NCI-H2171 (cell line): ENCODE data around the gene PPP4C.

Source experiments
- DNase-seq: peaks from one replicate; lab custom pipeline; 2025; lab: John Stamatoyannopoulos, UW

Gene PPP4C

DNA sequence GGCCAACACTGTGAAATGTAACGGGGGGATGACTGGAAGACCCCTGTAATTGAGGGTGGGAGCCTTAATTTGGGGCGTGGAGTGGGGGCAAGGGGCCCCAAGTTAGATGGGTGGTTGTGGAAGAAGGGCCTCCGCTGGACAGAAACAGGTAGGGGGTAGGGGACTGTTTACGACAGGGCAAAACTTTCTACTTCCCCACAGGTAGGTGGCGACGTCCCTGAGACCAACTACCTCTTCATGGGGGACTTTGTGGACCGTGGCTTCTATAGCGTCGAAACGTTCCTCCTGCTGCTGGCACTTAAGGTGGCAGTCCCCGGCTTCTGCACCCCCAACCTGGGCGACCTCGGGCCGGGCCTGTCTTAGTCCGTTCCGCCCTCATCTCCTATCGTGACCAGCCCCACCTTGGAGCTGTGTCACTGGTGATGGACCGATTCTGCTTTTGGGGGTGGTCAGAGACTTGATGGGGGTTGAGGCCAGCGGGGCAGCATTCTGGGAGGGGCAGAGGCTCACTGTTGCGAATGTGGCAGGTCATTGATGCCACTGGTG lies 6.8 kb downstream of the PPP4C start:
- DNase-seq = no peak

- no peak for DNase-seq
Observed at GRCh38 chr16:30083216-30084055, 7.6 kb downstream of the PPP4C start.

- DNase-seq = no peak
Observed at GRCh38 chr16:30084096-30084815, 8.5 kb downstream of the PPP4C start.

DNA sequence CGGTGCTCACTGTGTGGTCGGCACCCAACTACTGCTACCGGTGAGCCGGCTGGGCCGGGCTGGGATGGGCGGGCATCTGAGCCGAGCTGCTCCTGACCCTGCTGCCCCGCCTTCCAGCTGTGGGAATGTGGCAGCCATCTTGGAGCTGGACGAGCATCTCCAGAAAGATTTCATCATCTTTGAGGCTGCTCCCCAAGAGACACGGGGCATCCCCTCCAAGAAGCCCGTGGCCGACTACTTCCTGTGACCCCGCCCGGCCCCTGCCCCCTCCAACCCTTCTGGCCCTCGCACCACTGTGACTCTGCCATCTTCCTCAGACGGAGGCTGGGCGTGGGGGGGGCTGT lies 9.0 kb downstream of the PPP4C start:
- DNase-seq = no peak

- DNase-seq = no peak
Observed at GRCh38 chr16:30085247-30085646, 9.5 kb downstream of the PPP4C start.

GRCh38 chr16:30085820-30086219 lies 10.0 kb downstream of the PPP4C start:
- no peak for DNase-seq

- no peak for DNase-seq
Observed at GRCh38 chr16:30086291-30087140, 10.7 kb downstream of the PPP4C start.

- no peak for DNase-seq
Observed at GRCh38 chr16:30087181-30087898, 11.5 kb downstream of the PPP4C start.

DNA sequence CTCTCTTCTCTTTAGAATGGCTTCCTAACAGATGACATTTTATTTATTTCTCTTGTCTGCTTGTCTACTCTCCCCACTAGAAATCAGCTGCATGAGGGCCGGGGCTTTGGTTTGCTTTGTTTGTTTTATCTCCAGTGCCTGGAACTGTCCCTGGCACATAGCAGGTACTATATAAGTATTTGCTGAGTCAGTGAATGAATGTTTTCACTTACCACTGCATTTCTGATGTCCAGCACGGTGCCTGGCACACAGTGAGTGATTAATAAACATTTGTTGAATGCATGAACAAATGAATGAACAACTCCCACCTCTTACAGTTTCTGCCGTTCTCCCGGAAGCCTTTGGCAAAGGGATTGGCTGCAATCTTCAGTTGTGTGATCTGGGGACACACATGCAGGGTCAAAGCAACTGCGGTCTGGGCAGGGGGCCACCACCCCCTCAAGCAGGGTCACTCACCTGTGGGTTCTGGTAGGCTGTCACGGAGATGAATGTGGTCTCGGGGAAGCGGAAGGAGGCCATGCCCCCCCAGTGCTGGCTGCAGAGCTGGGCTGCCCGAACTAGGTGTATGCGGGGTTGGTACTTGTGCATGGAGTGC lies 12.5 kb downstream of the PPP4C start:
- no peak for DNase-seq

- DNase-seq = no peak
Observed at GRCh38 chr16:30088832-30089624, 13.2 kb downstream of the PPP4C start.

DNA sequence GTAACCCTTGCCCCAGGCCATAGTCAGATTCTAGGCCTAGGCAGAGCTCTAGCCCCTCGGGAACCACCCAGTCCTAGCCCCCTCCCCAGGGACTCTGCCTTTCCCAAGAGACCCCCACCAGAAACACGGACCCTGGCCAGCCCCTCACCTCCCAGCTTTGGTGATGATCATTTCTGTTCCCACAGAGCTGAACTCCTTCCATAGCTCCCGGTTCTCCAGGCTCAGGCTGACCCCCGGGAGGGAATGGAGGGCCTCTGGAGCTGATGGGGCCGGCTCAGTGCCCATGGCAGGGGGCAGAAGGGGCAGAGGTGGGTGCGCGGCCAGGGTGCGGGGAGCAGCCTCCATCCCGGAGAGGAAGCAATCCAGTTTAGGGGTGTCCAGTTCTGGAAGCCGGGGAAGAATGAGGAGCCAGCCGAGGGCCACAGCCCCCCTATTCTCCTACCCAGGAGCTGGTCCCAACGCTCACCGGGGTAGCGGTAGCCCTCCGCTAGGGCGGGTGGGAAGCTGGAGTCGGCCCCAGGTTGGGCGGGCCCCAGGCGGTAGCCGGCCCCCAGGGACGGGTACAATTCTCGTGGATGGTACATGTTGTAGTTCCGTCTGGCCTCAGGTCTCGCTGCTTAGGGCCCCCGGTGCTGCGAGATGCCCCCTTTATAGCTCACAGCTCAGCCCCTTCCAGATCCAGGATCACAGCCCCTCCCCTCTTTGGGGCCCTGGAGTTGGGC lies 15.0 kb downstream of the PPP4C start:
- no peak for DNase-seq

- DNase-seq = peak; percentile 95
Observed at GRCh38 chr16:30091474-30092372, 15.9 kb downstream of the PPP4C start, which contains the start of gene TBX6. TBX6 (minus strand) TSS chr16:30091924; CDS start chr16:30091193, 731 bp downstream.

- DNase-seq = peak; percentile 33
Observed at GRCh38 chr16:30092373-30093010, 16.7 kb downstream of the PPP4C start.

DNA sequence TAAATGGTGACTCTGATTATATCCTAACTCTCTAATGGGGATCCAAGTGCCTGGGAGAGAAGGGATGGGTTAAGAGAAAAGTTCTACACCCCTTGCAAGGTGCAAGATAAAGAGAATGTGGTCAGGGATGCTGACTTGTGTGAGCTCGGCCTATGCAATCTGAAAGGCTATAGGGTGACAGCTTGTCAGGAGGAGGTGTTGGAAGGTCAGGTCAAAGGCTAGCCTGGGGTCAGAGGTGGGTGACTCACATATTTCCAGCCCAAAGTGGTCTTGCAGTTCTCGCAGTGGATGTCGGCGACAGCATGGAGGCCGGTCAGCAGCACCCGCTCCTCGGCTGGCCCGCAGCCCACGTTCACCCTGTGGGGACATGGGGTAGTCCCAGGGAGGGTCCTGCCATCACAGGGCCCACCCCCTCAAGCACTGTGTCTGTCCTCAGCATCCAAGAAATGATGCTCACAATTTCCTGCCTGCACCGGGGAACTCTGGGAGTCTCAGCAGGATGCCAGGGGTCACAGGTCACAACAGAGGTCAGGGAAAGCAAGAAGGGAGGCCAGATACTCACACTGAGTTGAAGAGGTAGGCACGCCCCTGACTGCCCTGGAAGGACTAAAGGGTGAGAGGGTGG lies 18.9 kb downstream of the PPP4C start:
- no peak for DNase-seq

DNA sequence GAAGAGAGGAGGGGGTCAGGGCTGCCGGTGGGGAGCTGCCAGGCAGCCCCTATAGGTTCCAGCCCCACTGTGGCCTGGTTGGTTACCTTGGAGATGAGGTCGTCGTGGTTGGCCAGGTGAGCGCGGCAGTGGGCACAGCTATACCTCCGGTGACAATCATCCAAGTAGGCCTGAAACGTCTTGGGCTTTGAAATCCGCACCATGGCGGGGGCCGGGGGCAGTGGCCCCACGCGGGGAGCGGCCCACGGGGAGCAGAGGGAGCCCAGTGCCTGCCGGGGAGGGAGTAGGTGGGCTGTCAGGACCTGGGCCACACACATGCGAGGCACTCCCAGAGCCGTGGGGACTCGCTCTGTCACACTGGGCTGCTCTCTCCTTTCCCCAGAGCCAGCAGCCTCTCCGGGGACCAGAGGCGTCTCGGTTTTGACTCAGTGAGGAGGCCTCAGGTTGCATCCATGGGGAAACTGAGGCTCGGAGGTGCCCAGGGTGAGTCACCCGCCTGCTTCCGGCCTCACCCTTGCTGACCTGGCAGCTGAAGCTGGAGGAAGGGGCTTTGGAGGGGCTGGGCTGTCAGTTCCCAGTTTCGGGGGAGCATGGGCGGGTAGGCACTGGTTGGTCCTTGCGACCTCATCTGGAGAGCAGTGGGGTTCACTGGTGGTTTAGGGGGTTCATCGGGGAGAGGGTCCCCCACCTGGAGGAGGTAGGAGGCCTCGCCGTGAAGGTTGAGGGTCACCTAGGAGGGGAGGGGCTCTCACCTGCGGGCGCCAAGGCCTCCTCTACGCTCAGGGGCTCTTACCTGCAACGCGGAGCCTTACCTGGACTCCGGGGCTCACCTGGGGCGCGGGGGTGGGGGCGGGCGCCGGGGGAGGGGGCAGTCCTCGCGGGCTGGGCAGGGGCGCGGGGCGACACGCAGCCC lies 19.6 kb downstream of the PPP4C start:
- no peak for DNase-seq

DNA sequence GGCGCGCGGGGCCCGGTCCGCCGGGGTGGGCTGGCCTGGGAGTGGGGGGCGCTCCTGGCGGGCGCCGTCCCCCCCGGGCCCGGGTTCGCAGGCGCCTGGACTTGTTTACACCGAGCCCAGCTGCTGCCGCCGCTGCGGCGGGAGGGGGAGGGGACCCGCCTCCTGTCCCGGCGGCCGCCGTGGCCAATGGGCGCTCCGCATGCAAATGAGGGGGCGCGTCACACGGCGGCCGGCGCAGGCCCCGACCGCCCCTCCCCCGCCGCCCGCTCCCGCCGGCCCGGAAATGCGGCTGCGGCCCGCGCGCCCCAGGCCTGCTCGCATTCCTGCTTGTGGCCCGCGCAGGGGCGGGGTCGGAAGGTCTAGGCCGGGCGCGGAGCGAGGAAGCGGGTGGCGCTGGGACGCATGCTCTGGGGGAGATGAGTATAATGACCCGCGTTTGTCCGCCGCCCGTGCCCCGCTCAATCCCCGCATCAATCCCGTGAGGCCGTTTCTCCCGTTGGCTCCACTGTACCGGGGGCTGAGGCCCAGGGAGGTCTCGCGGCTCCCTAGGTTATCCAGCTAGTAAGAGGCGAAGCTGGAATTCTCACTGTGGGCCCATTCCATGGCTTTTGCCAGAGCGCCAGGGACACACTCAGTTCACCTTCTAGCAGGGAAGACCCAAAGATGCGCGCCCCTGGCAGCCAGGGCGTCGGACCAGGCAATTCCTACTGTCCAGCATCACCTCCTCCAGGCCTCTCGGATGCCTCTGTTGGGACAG lies 20.5 kb downstream of the PPP4C start, which contains the start of gene YPEL3:
Gene YPEL3 (minus strand): TSS at position 109 of the 757 bp plus-strand sequence. CDS start 731 bp downstream, outside the sequence.
- DNase-seq = peak; percentile 87
